AG08395 (cell line): ENCODE data around the gene SSTR3.
A peak's percentile ranks its signal among the peaks of the same experiment; 100 is the strongest.

Experiments used
- DNase-seq: peaks from one replicate; pipeline ENCODE4 v3.0.0; 2012; ENCODE audit warnings: mixed read lengths, low spot score

SSTR3 gene

DNA sequence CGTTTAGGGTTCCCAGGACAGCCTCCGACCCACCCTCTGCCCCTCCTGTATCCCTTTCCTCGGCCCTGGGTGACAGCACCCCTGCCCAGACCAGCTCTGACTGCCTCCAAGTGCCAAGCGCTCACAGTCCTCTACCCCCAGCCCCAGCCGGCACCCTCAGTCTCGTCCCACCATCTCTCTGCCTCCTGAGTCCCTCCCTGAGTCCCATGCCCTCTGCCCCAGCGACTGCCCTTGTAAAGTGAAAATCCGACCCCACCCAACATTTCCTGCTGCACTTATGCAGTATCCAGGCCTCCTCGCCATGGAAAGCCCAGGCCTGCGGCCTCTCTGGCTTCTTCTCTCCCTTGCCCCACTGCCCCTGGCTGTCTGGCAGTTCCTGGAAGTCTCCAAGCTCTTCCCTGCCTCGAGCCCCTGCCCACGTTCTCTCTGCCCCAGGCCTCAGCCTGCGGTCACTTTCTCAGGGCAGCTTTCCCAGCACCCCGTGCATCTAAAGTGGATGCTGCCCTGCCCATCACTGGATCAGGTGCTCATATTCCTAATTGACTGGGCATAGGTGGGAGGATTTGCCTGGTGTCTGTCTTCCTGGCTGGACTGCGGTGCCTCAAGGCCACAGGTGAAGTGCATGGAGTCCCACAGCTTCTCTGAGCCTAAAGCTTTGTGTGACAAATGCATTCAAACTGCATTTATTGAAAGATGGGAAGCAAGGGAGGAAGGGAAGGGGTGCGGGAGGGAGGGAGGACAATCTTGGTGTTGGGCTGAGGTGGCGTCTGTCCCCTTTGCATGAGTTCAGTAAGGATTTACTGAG, 44.9 kb downstream of the SSTR3 start:
- DNase-seq: no peak

DNA sequence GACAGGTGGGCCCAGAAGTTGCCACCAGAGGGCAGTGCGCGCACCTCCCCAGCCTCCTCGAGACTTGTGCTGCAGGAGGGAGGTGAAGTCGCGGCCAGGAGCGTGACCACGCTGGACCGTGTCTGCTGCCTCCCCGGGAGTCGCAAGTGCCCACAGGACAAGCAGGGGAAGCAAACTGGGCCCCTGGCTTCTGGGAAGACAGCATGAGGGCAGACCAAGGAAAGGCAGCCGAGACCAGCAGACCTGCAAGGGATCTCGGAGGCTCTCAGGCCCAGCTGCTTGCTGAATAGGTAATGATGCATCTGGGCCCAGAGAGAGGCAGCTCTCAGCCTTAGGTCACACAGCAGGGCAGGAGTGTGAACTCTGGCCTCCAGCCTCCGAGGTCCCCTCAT, 45.6 kb downstream of the SSTR3 start:
- DNase-seq: peak; percentile 90

DNA sequence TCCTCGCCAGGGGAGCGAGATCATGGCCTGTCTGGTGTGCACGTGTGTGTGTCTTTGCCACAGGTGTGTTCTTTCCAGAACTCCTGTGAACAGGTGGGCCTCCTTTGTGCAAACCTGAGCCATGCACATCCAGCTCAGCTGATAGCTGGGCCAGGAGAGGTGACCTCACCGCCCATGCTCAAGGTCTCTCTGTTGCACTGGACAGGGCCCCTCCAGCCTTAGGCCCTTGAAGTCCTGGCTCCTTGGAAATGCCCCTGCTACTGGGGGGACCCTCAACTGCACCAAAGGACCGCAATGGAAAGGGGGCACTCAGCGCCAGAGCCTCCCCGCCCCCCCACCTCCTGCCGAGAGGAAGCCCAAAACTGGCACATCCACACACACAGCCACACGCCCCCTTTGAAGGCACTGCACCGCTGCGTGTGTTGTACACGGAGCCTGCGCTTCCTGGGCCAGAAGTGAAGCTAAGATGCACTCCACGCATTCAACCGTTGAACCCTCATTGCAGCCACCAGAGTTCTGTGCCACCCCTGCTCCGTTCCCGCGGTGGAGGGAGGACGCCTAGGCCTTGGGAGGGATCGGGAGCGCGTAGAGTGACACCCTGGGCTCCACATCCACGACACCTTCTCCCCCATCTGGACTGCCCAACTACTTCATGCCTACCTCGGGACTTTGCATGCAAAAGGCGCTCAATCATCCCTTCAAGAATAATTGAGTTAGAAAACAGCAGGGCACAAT, 46.2 kb downstream of the SSTR3 start:
- no peak for DNase-seq

DNA sequence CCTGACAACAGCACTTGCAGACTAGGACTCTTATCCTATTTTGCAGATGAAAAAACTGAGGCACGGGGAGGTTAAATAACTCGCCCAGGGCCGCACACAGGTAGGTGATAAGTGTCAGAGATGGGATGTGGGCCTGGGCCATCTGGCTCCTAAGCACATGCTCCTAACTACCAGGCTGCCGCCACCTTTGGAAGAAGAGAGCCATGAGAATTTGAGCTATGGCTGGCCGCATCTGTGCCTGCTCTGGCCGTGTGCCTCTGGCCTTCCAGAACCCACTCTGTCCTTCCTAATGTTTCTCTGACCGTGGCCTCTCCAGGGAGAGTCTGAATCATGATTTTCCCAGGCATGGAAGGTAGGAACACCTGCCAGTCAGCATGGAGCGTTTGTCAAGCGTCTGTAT, 47.2 kb downstream of the SSTR3 start:
- DNase-seq: no peak

DNA sequence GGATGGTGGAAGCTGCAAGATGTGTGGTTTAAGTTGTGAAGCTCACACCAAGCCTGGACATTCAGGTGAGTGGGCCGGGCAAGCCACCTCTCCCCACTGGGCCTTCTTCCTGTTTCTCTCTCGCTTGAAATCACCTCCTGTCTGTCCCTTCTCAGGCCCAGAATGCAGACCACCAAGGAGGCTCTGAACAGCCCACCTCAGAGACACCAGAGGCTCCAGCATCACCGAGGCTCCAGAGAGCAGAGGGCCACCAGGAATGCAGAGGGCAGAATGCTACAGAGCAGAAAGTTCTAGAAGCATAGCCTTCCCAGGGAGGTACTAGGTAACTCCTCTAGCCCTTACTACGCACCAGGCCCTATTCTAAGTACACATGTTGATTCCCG, 47.8 kb downstream of the SSTR3 start:
- DNase-seq: no peak

DNA sequence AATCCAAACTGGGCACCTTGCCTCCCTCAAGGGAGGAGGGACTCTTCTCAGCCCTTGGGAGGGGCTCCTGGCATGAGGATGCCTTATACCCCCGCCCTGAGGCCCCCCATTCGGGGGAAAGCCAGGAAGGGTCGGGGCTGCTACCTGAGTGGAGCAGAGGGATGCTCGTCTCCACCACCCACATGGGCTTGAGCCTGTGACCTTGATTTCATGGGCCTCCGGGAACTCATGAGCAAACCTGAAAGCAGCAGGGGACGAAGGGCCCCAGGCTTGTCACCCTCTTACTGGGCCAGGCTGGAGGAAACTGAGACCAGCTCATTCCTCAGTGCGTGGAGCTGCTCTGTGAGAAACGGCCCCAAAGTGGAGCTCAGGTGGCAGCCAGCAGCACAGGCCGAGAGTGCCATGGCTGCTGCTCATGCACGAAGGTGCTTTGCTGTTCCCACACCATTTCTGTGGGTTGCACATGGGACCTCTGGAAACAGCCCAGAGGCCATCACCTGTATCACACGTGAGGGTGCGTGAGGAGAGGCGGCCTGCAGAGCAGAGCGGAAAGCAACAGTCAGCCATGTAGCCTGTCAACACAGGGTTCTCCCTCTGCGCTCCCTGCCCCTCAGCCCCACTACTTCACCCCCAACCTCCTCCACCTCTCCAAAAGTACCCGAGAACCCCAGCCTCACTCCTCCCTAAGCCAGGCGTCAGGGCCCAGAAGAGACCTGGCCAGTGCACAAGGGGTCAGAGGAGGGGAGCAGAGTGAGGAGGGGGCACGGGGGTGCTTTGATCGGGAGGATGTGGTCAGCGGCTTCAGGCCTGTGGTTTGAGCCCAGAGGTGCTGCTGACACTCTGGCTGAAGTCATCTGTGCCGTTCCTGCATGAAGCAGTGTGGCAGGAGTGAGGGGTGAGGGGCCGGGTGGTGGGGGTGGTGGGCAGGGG, 48.4 kb downstream of the SSTR3 start:
- DNase-seq: no peak

DNA sequence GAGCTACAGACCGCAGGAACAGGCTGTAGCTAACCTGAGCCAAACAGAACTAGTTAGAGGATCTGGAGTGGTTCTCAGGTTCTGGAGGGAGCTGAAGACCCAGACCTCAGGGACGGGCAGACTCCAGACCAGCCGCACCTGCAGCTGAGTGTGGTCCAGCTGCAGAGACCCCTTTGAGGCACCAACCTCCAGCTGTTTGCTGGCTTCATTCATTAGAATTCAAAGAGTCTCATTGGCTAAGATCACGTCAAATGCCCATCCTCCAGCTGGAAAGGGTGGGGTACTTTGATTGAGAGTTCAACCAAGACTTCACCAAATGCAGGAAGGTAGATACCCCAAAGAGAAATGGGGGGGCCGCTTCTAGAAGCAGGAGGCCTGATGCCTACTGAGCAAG, 49.2 kb downstream of the SSTR3 start:
- no peak for DNase-seq

DNA sequence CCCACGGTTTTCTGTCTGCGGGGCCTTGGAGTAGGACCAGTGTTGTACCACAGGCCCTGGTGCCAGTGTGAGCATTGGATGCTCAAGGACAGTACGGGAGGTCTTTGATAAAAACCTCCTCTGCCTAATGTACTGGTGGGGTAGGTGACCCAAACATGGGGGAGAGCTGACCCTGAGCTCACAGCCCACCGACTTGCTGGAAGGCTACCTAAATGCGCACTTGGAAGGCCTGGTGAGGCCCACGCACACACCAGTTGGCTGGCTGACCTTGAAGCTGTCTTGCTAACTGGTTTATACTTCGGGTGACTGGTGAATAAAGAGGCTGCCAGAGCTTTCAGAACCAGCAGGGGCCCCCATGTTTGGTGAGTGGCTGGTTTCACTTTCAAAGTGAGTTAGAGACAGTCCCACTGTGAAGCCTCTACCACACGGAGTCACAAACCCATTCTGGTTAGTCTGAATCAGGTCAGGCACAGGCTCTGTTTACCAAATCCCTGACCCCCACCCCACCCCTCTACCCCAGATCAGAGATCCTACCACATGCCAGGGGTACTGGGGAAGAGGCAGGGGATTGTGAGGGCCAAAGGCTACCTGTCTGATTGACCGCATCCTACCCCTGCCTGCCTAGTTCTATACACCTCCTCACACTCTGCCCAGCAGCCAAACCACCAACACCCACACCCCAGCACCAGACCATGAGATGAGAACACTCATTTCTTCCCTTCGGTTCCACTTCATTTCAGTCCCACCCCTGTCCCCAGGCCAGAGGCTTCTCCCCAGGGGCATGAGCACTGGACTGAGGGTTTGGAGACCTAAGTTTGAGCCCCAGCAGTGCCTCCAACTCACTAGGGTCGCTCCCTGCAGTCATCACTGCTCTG, 49.8 kb downstream of the SSTR3 start:
- no peak for DNase-seq

DNA sequence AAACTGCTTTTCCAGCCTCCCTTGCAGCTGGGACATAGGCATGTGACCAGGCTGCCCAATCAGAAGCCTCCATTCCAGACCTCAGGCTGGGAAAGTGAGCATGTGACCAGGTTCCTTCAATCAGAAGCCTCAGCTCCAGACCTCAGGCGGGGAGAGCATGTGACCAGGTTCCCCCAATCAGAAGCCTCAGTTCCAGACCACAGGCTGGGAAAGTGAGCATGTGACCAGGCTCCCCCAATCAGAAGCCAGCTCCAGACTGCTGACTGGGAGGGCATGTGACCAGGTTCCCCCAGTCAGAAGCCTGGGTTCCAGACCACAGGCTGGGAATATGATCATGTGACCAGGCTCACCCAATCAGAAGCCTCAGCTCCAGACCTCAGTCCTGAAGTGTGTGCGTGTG, 50.8 kb downstream of the SSTR3 start:
- DNase-seq: no peak

DNA sequence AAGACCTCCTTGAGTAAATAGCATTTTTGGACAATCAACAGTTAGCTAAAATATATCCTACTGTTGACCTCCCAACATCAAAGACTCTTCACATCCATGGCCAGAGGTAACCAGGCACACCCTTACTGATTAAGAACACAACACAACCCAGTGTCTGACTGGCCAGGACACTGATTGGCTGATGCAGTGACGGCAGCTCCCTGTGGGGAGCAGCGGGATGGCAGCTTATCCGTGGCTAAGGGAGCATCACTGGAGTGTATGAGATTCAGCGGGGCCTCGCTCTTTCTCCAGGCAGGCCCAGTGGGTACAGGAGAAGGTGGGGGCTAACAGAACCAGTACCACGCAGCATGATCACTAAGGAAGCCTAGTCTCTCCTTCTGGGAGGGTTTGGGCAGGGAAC, 52.2 kb downstream of the SSTR3 start:
- DNase-seq: no peak

DNA sequence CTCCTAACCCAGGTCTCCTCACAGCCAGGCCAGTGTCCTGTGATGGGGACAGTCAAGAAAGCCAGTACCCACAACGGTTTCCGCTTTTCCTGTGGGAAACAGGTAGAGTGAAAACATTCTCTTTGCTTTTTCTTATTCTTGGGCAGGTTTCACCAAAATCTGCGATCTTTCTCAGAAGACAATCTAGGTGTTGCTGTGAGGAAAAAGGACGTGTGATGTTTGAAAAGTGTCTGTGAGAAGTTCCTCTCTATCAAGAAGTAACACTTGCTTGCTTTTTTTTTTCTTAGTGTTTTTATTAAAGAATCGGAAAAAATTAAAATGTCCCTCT, 53.4 kb downstream of the SSTR3 start:
- no peak for DNase-seq

DNA sequence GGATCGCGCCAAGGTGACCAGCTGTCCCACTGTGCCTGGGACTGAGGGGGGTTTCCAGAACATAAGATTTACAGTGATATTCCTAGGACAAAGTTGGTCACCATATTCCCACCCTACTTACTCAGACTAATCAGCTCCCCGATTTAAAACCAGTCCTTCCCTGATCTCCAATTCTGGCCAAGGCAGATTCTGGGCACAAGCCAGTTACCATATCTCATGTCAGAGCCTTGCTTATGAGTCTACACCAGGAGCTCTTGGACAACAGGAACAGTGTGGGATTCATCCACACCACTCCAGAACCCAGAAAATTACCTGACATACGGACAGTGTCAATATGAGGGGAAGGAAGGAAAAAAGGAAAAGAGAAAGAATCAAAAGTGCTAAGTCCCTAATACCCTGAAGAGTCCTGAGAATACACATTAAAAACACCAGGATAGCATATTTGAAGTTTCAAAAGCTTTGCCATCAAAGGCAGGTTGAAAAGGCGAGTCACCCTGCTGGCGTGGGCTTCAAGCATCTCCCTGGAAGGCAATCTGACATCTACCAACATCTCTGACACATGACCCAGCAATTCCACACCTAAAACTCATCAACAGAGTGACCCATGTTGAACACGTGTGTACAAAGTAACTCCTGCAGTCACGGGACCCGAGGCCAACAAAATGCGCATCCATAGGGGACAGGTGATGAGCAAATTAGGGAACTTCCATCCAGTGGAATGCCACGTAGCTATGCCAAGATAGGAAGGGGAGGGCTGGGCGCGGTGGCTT, 54.6 kb downstream of the SSTR3 start:
- DNase-seq: no peak

DNA sequence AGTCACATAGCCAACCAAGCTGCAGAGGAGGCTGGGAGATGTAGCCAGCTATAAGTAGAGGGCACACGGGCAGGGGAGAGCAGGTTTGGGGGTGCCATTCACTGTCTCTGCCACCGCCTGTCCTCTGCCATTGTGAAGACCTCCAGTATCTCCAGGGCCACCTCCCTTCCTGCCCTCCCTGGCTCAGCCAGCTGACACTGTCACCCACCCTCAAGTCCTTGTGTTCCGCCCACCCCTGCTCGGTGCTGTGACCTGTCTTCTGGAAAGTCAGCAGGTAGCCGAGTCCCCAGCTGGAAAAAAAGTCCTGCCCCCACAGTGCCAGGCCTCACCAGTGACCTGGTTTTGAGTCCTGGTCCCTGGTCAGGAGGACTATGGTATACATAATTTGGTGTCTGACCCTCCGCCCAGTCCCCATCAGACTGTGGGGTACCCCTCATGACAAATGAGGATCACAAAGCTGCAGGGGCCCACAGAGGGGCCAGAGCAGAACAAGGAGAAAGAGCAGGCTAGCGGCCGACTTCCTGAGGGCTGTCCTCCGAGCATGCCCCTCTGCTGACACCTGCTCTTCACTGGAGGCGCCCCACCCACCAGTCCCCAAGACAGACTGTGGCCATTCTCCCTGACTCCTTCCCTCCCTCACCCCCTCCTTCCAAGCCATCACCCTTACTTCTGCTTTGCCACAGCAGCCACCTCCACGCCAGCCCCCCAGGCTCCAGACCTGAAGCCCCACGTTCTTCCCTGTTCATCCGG, 55.4 kb downstream of the SSTR3 start:
- no peak for DNase-seq

DNA sequence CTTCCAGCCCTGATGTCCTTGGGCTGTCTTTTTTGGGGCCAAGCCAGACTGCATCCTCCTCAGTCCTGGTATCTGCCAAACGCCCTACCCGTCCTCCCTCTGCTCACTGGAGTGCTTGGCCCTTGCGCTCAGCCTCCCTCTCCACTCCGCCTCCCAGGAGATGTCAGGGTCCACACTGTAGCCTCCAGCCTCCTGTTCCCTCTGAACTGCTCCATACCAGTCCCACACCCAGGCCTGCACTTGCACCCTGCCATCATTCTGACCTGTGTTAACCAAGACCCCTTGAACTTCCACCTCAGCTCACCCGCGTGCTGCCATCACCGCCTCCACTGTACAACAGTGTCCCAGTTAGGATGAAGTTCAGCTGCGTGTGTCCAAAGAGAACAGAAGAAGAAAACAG, 56.3 kb downstream of the SSTR3 start:
- no peak for DNase-seq

DNA sequence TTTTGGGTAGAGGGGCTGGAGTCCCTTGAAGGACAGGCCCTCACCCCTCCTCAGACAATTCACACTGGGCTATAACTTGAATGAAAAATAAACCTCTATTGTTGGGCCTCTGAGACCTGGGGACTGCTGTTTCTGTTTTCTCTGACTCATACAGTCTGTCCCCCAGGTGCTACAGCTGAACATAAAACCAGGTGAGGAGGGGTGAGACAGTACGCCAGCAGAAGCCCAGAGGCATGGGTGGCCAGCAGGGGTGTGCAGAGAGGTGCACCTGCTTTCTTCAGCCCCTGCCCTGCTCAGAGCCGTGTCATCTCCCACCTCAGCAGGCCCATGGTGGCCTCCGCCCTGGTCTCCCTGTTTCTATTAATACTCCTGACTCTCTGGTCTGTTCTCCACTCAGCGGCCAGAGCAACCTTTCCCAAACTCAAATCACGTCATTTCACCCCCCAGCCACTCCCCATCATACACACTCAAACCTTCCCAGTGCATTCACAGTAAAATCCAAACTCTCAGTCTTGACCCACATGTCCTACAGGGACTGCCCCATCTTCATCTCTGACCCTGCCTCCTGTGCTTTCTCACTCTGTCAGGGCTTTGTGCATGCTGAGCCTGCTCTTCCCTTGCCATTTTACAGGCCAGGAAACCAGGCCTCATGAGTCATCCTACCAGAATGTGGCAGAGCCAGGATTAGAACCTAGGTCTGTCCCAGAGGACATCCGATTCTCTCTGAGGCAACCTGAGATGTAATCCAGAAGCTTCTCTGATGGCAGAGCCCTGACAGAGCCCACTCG, 57.2 kb downstream of the SSTR3 start:
- no peak for DNase-seq
